ENCODE measurements around the gene RND3. TPM values are rescaled to one million over a fixed set of nuclear protein-coding genes. Genes with fewer than 3 reads are reported as not detected.

RND3 gene
- total and polyA plus RNA-seq, 10 of the 15 experiments (the other 5 are each of a cell fraction or from before 2014, with no cell fraction given), result 0.38 to 18.3 (median 0.93) TPM

DNA sequence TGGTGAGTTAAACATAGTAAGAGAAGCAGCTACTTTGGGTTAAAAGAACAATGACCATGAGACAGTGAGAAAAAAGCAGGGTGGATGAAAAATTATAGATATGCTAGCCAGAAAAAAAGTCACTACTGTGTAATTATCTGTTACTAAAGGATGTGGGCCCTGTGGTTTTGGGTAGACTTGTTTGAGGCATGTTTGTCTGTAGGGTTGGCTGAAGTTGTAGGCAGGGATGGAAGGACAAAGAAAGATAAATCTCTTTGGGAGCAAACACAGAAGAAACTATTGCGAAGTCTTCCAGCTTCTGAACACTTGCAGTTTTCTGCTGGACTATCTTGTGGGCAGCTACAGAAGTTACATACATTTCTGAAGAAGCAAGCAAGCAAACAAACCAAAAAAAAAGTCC lies 28.2 kb downstream of the RND3 start:
- WGBS (ENCODE audit: insufficient coverage, insufficient replicate concordance, low lambda C conversion rate, missing lambda C conversion rate), result 50% methylated on average over 1 of the region's 1 CpG
- H3K4me2 ChIP-seq (ENCODE audit: control insufficient read depth, insufficient read depth), result no peak overlapping the region
- SMC1A ChIA-PET (ENCODE audit: uncharacterized antibody, unreplicated experiment), result interaction anchor here (0.9 to 2.2 kb wide), 3 partner anchors 9 to 15 kb away, joined by 3 to 9 read pairs (median 4); no protein-coding TSS in a partner anchor
- no peak overlapping the region for H2AFZ ChIP-seq (ENCODE audit: control insufficient read depth, low read depth, low read length)
- no peaks in the 10 kb centered on the region for H3K79me2 ChIP-seq (ENCODE audit: control insufficient read depth, insufficient read depth, low read length)
- in situ Hi-C loops (cut with MboI) (no loop called here), intact Hi-C loops (cut with micrococcal nuclease; ENCODE audit: unreplicated experiment) (no loop called here)
- no peak overlapping the region for H3K4me3 ChIP-seq
- no peaks in the 10 kb centered on the region for H3K4me1 ChIP-seq (ENCODE audit: control insufficient read depth, insufficient read depth, low read length)
- H3K27ac ChIP-seq (ENCODE audit: control insufficient read depth, insufficient read depth), result no peak overlapping the region
- POLR2A ChIA-PET, result no interaction called here
- RAD21 ChIA-PET (ENCODE audit: unreplicated experiment), result interaction anchor here (1.4 kb wide), 1 partner anchor 9 kb away, joined by 3 read pairs; no protein-coding TSS in a partner anchor
- no peaks in the 10 kb centered on the region for H3K9me3 ChIP-seq (replicated peaks; ENCODE audit: control insufficient read depth, insufficient read depth, low read length)
- H3K36me3 ChIP-seq (ENCODE audit: control insufficient read depth in 2 of 2, insufficient read depth in 2 of 2, low read length in 1 of 2), result no peaks in the 10 kb centered on the region
- BruUV-seq (replicated peaks), result no TSS peak
- H3K9ac ChIP-seq (ENCODE audit: control insufficient read depth, insufficient read depth, low read length), result no peak overlapping the region
- FAIRE-seq (no peak), DNase-seq (ENCODE audit: low read depth, low spot score) (no peak), ATAC-seq (no peak)
- CTCF ChIA-PET, result interaction anchor here (0.9 to 1.6 kb wide), 3 partner anchors 9 to 141 kb away, joined by 3 to 7 read pairs (median 3); no protein-coding TSS in a partner anchor
- TF ChIP-seq, protein P1, sequence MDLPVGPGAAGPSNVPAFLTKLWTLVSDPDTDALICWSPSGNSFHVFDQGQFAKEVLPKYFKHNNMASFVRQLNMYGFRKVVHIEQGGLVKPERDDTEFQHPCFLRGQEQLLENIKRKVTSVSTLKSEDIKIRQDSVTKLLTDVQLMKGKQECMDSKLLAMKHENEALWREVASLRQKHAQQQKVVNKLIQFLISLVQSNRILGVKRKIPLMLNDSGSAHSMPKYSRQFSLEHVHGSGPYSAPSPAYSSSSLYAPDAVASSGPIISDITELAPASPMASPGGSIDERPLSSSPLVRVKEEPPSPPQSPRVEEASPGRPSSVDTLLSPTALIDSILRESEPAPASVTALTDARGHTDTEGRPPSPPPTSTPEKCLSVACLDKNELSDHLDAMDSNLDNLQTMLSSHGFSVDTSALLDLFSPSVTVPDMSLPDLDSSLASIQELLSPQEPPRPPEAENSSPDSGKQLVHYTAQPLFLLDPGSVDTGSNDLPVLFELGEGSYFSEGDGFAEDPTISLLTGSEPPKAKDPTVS (IDR thresholded peaks at IDR 0.05; ENCODE audit: low read depth, low read length), result no peak
- no peaks in the 10 kb centered on the region for H3K27me3 ChIP-seq (replicated peaks in 1 of 2; ENCODE audit: control insufficient read depth in 2 of 2, insufficient read depth in 2 of 2, low read length in 1 of 2)
- H4K20me1 ChIP-seq (ENCODE audit: control insufficient read depth, insufficient read depth), result no peaks in the 10 kb centered on the region

DNA sequence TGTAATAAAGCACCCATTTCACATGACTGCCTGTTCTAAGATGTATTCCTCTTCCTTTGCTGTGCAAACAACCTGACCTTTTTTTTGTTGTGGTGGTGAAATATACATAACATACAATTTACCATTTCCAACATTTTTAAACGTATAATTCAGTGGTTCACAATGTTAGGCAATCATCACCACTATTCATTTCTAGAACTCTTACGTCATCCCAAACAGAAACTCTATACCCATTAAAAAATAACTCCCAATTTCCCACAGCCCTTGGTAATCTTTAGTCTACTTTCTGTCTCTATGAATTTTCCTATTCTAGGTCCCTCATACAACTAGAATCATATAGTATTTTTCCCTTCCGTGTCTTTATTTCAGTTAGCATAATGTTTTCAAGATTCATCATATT lies 36.7 kb downstream of the RND3 start:
- ATAC-seq, result no peak
- H3K9me3 ChIP-seq (replicated peaks; ENCODE audit: control insufficient read depth, insufficient read depth, low read length), result no peaks in the 10 kb centered on the region
- no peaks in the 10 kb centered on the region for H3K79me2 ChIP-seq (ENCODE audit: control insufficient read depth, insufficient read depth, low read length)
- 48% methylated on average over 3 of the region's 3 CpGs for WGBS (ENCODE audit: insufficient coverage, insufficient replicate concordance, low lambda C conversion rate, missing lambda C conversion rate)
- intact Hi-C loops (cut with micrococcal nuclease; ENCODE audit: unreplicated experiment) (no loop called here), in situ Hi-C loops (cut with MboI) (no loop called here)
- BruUV-seq (replicated peaks), result no TSS peak
- no peak overlapping the region for H3K4me2 ChIP-seq (ENCODE audit: control insufficient read depth, insufficient read depth)
- TF ChIP-seq ATF7 (IDR thresholded peaks at IDR 0.05; ENCODE audit: low read depth), result peak; percentile 80
- TF ChIP-seq, protein P2, sequence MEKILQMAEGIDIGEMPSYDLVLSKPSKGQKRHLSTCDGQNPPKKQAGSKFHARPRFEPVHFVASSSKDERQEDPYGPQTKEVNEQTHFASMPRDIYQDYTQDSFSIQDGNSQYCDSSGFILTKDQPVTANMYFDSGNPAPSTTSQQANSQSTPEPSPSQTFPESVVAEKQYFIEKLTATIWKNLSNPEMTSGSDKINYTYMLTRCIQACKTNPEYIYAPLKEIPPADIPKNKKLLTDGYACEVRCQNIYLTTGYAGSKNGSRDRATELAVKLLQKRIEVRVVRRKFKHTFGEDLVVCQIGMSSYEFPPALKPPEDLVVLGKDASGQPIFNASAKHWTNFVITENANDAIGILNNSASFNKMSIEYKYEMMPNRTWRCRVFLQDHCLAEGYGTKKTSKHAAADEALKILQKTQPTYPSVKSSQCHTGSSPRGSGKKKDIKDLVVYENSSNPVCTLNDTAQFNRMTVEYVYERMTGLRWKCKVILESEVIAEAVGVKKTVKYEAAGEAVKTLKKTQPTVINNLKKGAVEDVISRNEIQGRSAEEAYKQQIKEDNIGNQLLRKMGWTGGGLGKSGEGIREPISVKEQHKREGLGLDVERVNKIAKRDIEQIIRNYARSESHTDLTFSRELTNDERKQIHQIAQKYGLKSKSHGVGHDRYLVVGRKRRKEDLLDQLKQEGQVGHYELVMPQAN (conservative IDR thresholded peaks at IDR 0.05), result no peak
- no peak overlapping the region for H3K27ac ChIP-seq (ENCODE audit: control insufficient read depth, insufficient read depth)
- no peak overlapping the region for H3K4me3 ChIP-seq
- FAIRE-seq, result no peak
- ChIA-PET SMC1A (ENCODE audit: uncharacterized antibody, unreplicated experiment) (no interaction called here), CTCF (no interaction called here), RAD21 (ENCODE audit: unreplicated experiment) (no interaction called here), POLR2A (no interaction called here)
- no peaks in the 10 kb centered on the region for H3K4me1 ChIP-seq (ENCODE audit: control insufficient read depth, insufficient read depth, low read length)
- H3K36me3 ChIP-seq (ENCODE audit: control insufficient read depth in 2 of 2, insufficient read depth in 2 of 2, low read length in 1 of 2), result no peaks in the 10 kb centered on the region
- no peak overlapping the region for H3K9ac ChIP-seq (ENCODE audit: control insufficient read depth, insufficient read depth, low read length)
- no peak for DNase-seq (ENCODE audit: low read depth, low spot score)
- no peak overlapping the region for H2AFZ ChIP-seq (ENCODE audit: control insufficient read depth, low read depth, low read length)
- no peaks in the 10 kb centered on the region for H3K27me3 ChIP-seq (replicated peaks in 1 of 2; ENCODE audit: control insufficient read depth in 2 of 2, insufficient read depth in 2 of 2, low read length in 1 of 2)
- H4K20me1 ChIP-seq (ENCODE audit: control insufficient read depth, insufficient read depth), result no peaks in the 10 kb centered on the region
